EL (cell line): Measurements from ENCODE around the gene HOXA2.

ENCODE experiments used
- DNase-seq: peaks from one replicate; pipeline ENCODE4 v3.0.0-alpha.2; 2016

The HOXA2 gene

DNA sequence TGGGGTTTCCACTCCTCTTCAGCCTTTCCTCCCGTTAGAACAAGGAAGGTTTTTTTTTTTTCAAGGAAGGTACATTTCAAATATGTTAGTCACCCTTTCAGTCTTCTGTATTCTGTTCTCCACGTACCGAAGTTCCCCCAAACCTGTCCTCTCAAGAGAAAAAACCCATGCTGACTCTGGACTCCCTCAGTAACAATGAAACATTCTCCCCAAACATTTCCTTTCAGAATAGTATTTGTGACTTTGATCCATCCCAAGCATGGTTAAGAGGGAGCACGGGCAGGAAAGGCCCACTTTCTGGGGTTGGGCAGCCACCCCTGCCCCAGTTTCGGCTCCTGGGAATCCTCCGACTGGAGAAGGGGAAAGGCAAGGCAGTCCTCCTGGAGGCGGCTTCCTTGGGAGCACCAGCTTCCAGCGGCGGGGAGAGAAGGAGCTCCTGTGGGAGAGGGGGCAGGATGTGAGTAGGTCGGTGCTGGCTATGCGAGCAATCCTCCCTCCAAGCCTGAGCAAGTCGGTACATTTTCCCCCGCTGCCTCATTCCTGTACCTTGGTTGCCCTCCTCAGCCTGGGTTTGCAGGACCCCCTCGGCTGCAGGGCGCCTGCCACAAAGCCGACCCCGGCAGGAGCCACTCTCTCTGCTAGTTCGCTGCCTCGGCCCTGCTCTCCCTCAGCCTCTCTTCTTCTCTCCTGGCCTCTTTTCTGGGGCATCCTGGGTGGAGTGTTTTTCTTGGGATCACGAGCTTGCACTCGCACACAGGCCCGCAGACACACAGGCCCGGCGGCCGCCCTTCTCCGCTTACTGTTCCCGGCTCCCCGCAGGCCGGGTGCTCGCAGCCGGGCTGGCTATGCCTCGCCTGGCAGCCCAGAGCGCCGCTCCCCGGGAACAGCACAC is 4.6 kb downstream of the HOXA2 start:
- DNase-seq = no peak

DNA sequence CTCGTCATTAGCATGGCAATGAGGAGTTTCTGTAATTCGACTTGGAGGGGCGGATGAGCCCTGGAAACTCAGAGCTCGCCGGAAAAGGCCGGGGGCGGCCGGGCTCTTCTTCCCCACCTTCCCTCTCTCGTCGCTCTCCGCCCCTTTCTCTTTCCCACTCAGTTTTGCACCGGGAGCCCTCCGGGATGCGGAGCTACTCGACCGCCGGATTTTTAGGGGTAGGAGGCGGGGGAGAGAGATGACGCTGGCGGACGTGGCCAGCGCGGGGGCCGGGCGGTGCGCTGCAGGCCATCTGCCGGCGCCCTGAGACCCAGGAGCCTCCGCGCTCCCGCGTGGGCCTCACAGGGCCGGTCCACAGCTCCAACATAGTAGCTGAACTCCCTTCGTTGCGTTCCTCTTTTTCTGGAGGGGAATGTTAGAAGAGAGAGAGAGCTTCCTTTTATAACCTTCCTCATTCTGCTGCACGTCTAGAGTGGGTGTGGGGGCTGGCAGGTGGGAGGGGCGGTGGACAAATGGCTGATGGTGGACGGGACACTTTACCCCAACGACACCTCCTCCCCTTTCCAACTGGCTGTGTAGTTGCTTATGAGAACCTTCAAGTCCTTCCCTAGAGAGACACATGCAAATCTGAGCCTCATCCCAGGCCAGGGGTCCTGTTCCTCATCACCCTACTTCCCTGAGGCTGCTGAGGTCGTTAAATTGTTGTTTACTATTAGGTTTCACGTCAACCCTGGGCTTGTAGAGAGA is 5.5 kb downstream of the HOXA2 start:
- DNase-seq = peak; percentile 69

DNA sequence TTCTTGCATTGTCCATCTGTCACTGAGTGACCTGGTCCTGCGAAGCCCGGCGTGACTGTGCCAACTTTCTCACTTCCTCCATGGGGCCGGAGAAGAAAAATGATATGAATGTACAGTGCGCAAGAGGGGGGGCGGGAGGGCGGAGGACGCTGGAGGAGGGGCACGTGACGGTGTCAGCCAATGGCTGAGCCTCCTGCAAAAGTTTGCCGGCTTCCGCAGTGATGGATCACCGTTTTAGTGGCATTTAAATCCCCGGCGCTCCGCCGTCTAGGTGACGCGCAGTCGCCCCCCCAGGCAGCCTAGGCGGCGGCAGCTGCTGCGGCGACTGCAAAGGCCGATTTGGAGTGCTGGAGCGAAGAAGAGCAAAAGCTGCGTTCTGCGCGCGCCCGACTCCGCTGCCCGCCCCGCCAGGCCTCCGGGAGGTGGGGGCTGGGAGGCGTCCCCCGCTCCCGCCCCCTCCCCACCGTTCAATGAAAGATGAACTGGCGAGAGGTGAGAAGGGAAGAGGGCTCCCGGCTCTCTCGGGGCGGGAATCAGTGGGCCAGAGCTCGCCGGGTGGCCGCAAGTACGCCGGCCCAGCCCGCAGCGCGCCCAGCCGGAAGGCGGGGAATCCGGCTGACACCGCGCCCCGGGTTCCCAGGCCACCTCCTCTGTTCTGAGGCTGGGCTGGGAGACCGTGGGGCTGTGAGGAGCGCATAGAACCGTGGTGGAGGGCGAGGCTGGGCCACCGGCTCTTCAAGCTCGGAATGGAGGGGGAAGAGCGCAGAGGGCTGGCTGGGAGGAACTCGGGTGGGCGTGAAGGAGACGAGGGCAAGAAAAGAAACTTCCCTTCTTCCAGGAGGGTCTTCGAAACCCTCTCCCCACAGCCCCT is 6.4 kb downstream of the HOXA2 start, which contains the start of gene HOXA1:
HOXA1 (minus strand) TSS at position 104 of the 871 bp plus-strand sequence; CDS start at position 16, 88 bp downstream.
- peak; percentile 96 for DNase-seq

DNA sequence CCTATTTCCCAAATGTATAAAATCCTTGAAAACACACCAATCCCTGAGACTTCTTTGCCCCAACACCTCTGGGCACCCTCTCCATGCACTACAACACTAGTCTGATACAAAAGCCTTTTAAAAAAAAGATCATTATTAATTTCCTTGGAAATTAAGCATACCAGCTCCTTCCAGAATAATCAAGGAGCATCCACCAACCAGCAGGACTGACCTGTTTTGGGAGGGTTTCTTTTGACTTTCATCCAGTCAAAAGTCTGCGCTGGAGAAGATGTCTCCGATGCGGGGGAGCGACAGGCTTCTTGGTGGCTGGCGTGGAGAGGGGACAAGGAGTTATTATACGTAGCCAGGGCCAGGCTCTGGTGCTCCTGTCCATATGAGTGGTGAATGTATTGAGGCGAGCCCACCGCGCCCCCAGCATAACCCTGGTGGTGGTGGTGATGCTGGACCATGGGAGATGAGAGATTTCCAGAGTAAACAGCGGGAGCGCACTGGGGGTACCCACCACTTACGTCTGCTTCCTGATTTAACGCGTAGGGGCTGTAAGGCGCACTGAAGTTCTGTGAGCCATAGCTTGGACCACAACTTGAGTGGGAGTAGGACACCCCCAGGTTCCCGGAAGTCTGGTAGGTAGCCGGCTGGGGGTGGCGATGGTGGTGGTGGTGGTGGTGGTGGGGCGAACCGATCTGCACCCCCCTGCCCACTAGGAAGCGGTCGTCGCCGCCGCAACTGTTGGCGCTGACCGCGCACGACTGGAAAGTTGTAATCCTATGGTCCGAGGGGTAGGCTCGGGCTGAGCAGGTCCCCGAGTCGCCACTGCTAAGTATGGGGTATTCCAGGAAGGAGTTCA is 7.2 kb downstream of the HOXA2 start:
- no peak for DNase-seq

DNA sequence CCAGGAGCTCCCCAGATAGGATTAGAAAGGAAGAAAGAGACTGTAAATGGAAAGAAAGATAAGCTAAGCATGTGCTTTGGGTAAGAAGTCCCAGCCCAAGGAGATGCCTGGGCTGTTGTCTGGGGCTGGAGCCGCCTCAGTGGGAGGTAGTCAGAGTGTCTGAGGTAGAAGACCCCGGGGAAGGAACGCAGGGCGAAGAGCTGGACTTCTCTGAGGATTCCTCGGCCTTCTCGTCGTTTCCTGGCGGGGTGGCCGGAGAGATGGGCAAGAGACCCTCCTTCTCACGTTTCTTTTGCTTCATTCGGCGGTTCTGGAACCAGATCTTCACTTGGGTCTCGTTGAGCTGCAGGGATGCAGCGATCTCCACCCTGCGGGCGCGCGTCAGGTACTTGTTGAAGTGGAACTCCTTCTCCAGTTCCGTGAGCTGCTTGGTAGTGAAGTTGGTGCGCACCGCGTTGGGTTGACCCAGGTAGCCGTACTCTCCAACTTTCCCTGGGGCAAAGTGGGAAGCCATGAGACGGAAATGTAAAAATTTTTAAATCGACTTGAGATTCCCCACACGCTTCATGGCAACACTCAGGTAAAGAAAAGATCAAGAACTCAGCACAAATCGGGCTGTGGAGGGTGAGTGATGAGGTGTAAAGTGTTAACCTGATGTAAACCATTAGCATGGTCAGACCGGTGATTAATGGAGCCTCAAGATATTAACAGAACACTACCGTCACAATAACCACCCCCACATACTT is 8.0 kb downstream of the HOXA2 start:
- DNase-seq = no peak

DNA sequence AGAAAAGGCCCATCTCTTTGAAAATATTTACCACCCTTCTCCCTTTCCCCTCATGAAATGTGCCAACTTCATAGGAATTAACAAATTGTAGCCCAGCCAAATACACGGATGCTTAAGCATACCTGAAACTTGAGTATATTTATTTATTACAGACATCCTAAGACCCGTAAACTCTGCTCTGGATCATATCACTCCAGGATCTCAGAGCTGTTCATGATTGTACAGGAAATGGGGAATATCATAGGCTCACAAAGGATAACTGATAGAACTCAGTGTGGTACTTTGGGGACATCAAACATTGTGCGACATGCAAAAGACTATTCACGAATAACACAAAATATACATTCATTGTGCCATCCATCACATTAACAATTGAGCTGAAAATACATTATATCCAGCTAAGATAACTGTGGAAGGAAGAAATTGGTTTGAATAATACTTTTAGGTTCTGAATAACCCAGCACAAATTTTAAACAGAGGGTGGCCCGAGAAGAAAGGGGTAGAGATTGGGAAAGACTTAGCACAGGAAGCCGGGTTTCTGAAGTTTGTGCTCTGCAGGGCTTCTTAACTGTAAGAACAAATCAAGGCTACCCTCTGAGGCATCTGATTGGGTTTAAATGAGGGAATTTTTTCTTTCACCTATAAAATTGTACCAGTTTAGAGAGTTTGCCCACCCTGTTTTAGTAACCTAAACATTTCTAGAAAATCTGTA is 9.1 kb downstream of the HOXA2 start:
- DNase-seq = no peak

DNA sequence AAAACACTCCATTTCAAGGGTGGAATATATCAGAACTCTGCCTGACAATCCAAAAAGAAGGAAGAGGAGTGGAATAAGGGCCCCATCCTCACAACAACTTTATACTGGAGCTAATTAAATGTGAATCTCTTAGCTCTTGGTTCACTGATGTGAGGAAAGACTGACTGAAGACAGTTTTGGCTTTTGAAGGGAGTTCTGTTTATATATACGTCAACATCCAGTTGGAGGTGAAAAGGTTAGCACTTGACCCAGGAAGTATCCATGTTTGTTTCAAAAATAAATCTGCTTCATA is 9.7 kb downstream of the HOXA2 start:
- no peak for DNase-seq

DNA sequence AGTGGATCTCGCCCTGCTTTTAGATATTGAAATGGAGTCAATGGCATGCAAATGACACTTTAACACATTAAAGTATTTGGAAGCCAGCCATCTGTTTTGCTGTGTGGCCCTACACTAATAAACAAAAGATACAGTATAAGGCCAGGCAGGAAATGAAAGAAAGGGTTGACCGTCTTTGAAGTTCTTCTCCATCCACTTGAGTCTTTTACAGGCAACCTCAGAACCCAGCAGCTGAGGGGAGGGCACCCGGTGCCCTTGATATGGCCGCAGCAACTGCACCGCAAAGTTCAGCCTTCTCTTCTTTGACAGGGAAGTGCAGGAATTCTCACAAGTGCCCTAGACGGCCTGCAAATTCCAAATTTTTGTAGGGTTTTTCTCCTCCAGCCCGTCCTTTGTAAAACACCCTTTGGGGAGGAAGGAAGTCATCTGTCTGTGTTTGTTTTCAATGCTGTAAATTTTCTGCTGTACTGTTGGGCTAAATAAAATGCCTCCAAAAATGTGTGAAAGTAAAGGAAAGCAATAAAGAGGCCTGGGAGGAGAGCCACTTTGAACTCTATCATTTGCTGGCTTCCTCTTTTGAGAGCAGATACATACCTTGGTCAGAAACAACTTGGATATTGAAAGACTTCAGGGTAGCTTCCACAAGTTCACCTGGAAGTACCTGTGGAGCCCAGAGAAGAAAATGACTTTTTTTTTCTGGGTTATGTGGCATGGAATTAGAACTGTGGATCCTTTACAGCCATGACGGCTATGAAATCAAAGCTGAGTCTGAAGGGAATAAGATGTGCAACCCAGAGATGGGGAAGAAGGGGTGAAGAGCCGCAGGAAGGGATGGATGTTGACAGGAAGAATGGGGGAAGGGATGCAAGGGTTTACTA is 10.3 kb downstream of the HOXA2 start:
- DNase-seq = no peak

DNA sequence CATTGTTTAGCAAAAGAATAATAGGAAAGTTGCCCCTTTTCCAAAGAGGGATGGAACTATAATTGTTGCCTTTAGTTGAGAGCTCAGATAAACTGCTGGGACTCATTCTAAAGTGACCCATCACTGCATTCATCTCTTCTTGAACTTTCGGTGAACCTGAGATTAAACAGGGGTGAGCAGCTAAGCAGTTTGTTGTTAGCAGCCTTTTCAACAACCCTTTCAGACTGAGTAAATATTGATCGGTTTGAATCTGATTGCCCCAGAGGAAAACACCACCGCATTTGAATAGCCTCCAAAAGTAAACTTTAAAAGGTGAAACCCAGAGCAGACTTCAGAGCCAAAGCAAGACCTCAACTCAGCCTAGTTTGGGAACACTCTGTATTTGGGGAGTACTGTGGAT is 11.4 kb downstream of the HOXA2 start:
- DNase-seq = no peak

DNA sequence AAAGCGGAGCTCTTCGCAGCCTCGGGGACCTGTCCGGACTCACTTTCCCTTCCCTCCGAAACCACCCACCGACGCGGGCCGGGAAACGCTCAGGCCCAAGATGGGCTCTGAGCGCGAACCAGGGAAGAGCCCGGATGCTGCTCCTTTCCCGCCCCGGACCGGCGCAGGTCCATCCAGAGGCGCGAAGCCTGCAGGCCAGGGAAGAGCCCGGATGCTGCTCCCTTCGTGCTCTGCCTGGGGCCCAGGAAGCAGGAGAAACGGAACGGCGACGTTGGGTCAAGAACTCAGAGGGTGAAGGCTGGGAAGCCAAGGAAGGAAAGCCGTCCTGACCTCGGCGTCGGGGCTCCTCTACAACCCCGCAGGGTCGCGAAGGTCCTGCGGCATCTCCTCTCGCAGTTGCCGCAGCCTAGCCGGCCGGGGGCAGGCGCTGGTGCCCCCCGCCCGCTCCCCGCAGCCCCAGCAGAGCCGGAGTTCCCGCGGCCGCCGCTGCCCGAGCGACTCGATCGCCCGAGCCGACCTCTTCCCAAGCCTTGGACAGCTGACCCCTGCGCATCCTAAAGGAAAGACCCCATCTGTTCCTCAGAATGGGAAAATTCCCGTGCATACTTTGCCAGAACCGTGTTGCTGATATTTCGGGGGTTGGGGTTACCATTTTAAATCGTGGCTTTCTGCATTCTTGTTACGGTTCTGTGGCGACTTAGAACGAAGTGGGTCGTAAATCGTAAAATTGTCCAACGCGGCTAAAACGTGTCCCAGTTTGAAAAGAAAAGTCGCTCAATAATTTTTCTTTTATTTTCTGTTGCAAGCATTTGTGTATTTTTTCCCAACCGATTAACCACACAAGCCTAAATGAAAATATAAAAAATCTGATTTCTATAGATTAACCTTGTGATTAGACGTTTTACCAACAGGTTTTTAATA is 14.2 kb downstream of the HOXA2 start:
- no peak for DNase-seq

DNA sequence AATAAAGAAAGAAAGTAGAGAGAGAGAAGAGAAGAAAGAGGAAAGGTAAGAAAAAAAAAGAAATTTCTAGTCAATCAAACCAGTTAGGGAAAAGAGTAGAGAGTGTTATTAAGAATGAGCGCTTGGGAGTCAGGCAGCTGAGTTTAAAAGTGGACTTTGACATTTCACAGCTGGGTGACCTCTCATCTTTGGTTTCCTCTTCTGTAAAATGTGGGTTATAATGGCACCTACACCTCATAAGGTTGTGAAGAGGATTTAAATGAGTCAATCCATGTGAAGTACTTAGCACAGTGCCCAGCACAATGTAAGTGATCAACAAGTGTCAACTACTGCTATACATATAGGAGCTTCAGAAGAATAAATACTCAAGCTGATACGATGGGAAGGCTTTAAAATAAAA is 18.8 kb downstream of the HOXA2 start:
- no peak for DNase-seq

DNA sequence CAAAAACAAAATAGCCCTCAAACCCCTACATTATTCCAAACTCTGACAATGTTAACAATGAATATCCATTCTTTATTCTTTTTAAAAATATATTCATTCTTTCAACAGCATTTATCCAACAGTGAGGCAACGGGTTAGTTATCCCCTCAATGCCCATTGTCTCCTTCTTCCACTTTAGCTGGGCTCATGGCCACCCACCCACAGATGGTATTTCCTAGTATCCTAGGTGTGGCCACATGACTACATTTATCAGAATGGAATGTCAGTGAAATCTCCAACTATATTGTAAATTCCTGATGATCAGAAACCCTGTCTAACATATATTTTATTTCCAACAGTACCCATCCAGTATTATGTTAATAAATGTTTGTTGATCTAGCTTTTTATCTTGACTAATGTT is 20.3 kb downstream of the HOXA2 start:
- peak; percentile 56 for DNase-seq

DNA sequence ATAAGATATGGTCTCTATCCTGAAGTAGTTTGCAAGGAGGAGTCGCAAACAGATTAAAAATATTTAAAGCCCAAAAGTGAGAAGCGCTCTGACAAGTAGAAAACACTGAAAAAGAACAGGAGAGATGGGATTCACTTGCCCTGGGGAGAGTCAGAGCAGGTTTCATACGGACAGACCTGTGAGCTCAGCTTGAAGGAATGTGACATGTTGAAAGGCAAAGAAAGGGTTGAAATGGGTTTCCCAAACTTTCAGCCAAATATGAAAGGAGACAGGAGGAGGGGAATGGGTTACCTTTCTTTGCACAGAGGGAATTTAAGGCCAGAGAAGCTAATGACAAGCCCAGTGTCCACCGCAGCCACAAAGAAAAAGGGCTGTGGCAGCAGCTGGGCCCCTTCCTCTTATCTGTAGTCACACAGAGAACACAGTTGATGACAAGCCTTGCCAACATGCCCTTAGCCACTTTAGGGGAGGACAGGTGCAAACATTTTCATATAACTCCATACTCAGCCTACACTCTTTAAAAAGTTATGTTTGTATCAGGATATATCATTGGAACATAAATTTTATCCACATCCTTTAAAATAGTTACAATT is 21.5 kb downstream of the HOXA2 start:
- peak; percentile 67 for DNase-seq

DNA sequence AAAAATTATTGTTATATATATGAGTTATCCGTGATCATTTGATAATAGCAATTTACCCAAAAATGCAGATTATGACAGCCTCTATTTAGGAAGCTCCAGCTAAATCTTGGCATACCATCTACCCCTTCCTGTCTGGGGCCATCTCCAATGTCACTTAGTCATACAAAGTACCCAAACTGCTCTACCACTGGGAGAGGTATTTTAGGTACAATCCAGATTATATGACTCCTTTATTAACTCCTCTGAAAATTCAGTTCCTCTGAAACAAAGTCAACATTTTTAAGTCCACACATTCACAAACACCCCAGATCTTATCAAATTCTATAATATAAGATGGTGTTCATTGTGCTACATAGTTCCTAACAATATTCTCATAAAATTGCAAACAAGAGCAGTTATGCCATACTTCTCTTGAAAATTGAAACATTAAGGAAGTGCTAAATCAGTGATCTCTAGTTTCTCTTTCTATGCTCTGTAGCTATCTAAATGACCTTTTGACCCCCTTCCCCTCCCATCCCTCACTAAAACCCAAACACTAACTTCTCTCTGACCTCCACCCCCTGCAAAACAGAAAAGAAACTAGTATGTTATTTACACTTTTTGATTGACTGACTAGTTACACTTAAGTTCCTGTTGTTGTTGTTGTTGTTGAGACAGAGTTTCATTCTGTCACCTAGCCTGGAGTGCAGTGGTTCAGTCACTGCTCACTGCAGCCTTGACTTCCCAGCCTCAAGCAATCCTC is 23.1 kb downstream of the HOXA2 start:
- peak; percentile 14 for DNase-seq

DNA sequence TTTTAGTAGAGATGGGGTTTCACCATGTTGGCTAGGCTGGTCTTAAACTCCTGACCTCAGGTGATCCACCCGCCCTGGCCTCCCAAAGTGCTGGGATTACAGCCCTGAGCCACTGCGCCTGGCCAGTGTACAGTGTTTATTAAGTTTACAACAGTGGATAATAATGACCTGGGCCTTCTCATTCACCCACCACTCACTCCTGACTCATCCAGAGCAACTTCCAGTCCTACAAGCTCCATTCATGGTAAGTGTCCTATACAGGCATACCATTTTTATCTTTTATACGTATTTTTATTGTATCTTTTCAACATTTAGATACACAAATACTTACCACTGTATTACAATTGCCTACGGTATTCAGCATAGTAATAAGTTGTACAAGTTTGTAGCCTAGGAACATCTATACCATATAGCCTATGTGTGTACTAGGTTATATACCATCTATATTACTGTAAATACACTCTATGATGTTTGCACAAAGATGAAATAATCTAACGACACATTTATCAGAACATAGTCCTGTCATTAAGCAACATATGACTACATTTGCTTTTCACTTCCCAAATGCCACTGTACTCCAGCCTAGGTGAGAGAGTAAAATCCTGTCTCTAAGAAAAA is 23.8 kb downstream of the HOXA2 start:
- DNase-seq = no peak

DNA sequence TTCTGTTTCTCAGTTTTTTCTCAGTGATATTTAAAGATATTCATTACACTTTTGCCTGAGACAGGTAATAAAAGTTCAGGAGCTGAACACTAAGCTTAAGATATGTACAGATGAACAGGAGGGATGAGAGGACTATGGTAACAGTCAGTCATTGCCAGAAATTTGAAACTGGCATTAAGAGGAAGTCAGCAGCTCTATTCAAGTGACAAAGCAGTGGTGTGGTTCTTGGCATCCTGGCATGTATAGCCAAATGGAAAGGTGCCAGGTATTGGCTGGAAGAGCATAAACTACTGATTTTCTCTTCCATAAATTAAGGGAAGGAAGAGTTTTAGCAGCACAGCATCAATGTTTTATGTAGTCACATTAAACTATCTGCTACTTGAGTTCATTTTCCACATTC is 29.4 kb downstream of the HOXA2 start:
- no peak for DNase-seq
